Kidney (tissue), 14 donors: ENCODE data around the gene FASTK. TPM values are rescaled to one million over a fixed set of nuclear protein-coding genes. Genes with fewer than 3 reads are reported as not detected.
A peak's percentile ranks its signal among the peaks of the same experiment; 100 is the strongest.

Source experiments
- DNase-seq, 5 donors: peaks; one replicate each; pipeline ENCODE4 v3.0.0-alpha.2; 2013 to 2020
- FAIRE-seq: peaks from 2 replicates; lab custom pipeline; 2012; peaks lifted over from hg19 to GRCh38; lab: Jason Lieb, UNC
- H3K27ac ChIP-seq, 2 donors: one replicate each; pipeline ENCODE4 v1.7.0; 2013; ENCODE audit warnings: low read depth in 2 of 2, low read length in 2 of 2, inconsistent platforms in 1 of 2
- H3K27me3 ChIP-seq: one replicate; pipeline ENCODE4 v1.7.1; 2013; ENCODE audit warnings: low read length, inconsistent platforms; ENCODE audit not compliant: control insufficient read depth, insufficient read depth
- H3K36me3 ChIP-seq, 3 donors: one replicate each; pipeline versions ENCODE4 v1.7.0 to v1.7.1; 2013; ENCODE audit warnings: low read length in 3 of 3, control low read depth in 1 of 3, inconsistent platforms in 1 of 3; ENCODE audit not compliant: insufficient read depth in 3 of 3, control insufficient read depth in 2 of 3
- H3K4me1 ChIP-seq, 3 donors: one replicate each; pipeline versions ENCODE4 v1.7.0 to v1.7.1; 2013; ENCODE audit warnings: low read length in 3 of 3, inconsistent platforms in 1 of 3, low read depth in 1 of 3; ENCODE audit not compliant: control insufficient read depth in 2 of 3, insufficient read depth in 2 of 3
- H3K4me3 ChIP-seq, 3 donors: one replicate each; pipeline versions ENCODE4 v1.7.0 to v1.8.1; 2013; ENCODE audit warnings: low read length in 3 of 3, control low read depth in 1 of 3, inconsistent platforms in 1 of 3
- H3K9ac ChIP-seq, 3 donors: one replicate each; pipeline versions ENCODE4 v1.7.0 to v1.7.1; 2013; ENCODE audit warnings: low read length in 3 of 3, control low read depth in 1 of 3, inconsistent platforms in 1 of 3
- H3K9me3 ChIP-seq, 3 donors: one replicate each; pipeline versions ENCODE4 v1.7.0 to v1.7.1; 2013; ENCODE audit warnings: low read length in 3 of 3, control low read depth in 1 of 3, inconsistent platforms in 1 of 3; ENCODE audit not compliant: control insufficient read depth in 2 of 3, insufficient read depth in 1 of 3
- intact Hi-C: fragments of 100-400 bp; cut with DNase I; formaldehyde crosslinking; loops from one replicate; pipeline ENCODE4 v1.11.1; 2022
- polyA plus RNA-seq: library from polyadenylated mRNA; stranded (reverse); fragments of 350-450 nt; fragmentation: Illumina TruSeq; extraction: RNeasy Lipid Tissue Mini Kit (QIAGEN cat#74804); gene quantifications from one replicate; pipeline ENCODE4 v1.2.3, GENCODE V29; 2014; ENCODE audit warnings: low read depth, low replicate concordance; ENCODE audit not compliant: insufficient read depth
- total RNA-seq: library from RNA; stranded (reverse); fragmentation: NEBNext Ultra II Directional; extraction: Animal tissue kit (Norgen Biotek cat#: 25700); gene quantifications from one replicate; pipeline ENCODE4 v1.2.1, GENCODE V29; 2021
- TF ChIP-seq, protein P1 (sequence below): IDR thresholded peaks from 3 replicates; pipeline ENCODE4 v1.5.1; 2012; ENCODE audit warnings: mild to moderate bottlenecking, moderate library complexity, borderline replicate concordance; ENCODE audit not compliant: insufficient read depth; ENCODE audit errors: extremely low read depth
- donor health status: control.
- donor health status: control.
- donor health status: control.
- donor health status: control.
- donor health status: control.
- donor health status: DM: yes; HTN: yes; CAD: no.
- donor health status: Normal renal cell carcinoma (clear cell type).

FASTK gene
- total and polyA plus RNA-seq, 2 donors from 2014 or later = 71.2 to 116 TPM

GRCh38 chr7:151079199-151079910 lies 1.3 kb downstream of the FASTK start:
- Histone ChIP-seq H3K27me3 (no peaks in the 10 kb centered on the region), H3K9me3 (no peaks in the 10 kb centered on the region), H3K9ac (peak overlapping the region in 1 of 3 donors; percentile 61), H3K4me3 (peak overlapping the region in 2 of 3 donors; percentile 89 to 91), H3K27ac (no peak overlapping the region), H3K4me1 (peaks cover 0 to 40% (median 6%) of the 10 kb centered on the region in 3 donors), H3K36me3 (peaks cover 2 to 12% (median 9%) of the 10 kb centered on the region in 3 donors)
- no peak for FAIRE-seq
- TF ChIP-seq, protein P1, sequence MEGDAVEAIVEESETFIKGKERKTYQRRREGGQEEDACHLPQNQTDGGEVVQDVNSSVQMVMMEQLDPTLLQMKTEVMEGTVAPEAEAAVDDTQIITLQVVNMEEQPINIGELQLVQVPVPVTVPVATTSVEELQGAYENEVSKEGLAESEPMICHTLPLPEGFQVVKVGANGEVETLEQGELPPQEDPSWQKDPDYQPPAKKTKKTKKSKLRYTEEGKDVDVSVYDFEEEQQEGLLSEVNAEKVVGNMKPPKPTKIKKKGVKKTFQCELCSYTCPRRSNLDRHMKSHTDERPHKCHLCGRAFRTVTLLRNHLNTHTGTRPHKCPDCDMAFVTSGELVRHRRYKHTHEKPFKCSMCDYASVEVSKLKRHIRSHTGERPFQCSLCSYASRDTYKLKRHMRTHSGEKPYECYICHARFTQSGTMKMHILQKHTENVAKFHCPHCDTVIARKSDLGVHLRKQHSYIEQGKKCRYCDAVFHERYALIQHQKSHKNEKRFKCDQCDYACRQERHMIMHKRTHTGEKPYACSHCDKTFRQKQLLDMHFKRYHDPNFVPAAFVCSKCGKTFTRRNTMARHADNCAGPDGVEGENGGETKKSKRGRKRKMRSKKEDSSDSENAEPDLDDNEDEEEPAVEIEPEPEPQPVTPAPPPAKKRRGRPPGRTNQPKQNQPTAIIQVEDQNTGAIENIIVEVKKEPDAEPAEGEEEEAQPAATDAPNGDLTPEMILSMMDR = no peak
- intact Hi-C loops = no loop called here
- peak in 2 of 5 donors; percentile 61 to 70 for DNase-seq

- DNase-seq = peak in 2 of 5 donors; percentile 56 to 70
- no peak overlapping the region for H3K27ac ChIP-seq
- intact Hi-C loops = no loop called here
- peaks cover 2 to 13% (median 13%) of the 10 kb centered on the region in 3 donors for H3K36me3 ChIP-seq
- no peak overlapping the region for H3K4me3 ChIP-seq
- TF ChIP-seq, protein P1 = no peak
- H3K27me3 ChIP-seq = no peaks in the 10 kb centered on the region
- no peak for FAIRE-seq
- H3K9ac ChIP-seq = peak overlapping the region in 1 of 3 donors; percentile 19
- H3K4me1 ChIP-seq = peaks cover 0 to 37% (median 6%) of the 10 kb centered on the region in 3 donors
- no peaks in the 10 kb centered on the region for H3K9me3 ChIP-seq
Observed at GRCh38 chr7:151078233-151079040, 2.2 kb downstream of the FASTK start.

DNA sequence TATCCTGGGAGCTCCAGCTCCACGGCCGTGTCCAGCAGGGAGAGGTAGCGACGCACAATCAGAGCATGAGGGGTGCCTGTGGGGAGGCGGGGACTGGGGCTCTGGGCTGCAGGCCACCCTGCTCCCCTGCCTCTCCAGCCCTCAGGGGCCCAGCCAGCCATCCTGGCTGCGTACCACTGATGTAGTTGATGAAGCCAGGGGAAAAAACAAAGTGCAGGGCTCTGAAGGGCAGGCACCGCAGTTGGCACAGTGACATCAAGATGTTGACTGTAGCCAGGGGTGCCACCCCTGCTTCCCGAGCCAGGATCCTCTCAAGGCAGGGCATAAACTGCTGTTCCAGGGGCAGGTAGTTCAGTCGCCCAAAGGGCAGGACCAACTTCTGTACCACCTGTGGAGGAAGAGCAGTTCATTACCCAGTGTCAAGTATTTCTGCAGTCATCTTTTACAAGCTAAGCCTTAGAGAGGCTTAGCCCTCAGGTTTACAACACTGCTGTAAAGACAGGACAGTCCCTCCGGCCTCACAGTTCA lies 2.8 kb downstream of the FASTK start:
- intact Hi-C loops = no loop called here
- Histone ChIP-seq H3K9ac (peak overlapping the region in 1 of 3 donors; percentile 19), H3K4me3 (no peak overlapping the region), H3K27ac (no peak overlapping the region), H3K4me1 (peaks cover 0 to 37% (median 6%) of the 10 kb centered on the region in 3 donors), H3K36me3 (peaks cover 2 to 13% (median 13%) of the 10 kb centered on the region in 3 donors), H3K9me3 (no peaks in the 10 kb centered on the region), H3K27me3 (no peaks in the 10 kb centered on the region)
- TF ChIP-seq, protein P1 = no peak
- peak in 1 of 5 donors; percentile 74 for DNase-seq
- FAIRE-seq = no peak
